GM18520 (cell line): Measurements from ENCODE around the gene EFHC2.

ENCODE experiments used
- ATAC-seq: cut with Tn5 transposase; IDR thresholded peaks from one replicate; pipeline ENCODE4 v1.9.1; 2021; ENCODE audit not compliant: unreplicated experiment

Gene EFHC2

DNA sequence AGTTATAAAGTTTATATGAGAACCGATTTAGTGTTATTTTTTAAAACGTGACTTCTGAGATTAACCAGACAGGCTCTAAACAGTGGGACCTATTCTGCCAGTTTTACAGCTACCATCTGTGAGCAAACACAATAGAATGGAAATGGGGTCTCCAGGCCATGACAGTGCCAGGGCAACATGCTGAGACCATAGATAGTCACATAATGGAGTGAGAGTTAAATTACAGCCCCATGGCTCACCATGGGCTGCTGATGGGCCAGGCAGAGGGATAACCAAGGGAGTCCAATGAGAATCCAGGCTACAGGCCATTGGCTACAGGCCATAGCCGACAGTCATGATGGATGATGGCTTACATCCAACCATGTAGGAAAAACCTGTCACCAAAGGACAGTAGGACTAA, 186.7 kb downstream of the EFHC2 start:
- ATAC-seq, result no peak

GRCh38 chrX:44155126-44155525, 188.3 kb downstream of the EFHC2 start:
- no peak for ATAC-seq

DNA sequence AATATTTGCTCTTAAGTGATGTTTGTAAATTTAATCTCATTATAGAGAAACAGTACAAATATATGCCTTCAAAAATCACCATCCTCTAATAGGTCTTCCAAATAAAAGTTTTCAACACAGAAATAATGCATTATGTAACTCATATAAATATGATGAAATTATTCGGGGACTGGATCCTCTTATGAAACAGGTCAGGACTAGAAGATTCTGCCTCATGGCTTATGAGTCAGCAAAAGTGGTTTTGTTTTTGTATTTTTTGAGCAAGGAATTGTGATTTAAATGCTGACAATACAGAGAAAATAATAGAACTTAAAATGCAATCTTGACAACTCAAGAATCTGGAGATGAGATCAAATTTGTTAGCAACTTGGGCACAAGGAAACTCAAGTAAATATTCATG, 190.6 kb downstream of the EFHC2 start:
- no peak for ATAC-seq

DNA sequence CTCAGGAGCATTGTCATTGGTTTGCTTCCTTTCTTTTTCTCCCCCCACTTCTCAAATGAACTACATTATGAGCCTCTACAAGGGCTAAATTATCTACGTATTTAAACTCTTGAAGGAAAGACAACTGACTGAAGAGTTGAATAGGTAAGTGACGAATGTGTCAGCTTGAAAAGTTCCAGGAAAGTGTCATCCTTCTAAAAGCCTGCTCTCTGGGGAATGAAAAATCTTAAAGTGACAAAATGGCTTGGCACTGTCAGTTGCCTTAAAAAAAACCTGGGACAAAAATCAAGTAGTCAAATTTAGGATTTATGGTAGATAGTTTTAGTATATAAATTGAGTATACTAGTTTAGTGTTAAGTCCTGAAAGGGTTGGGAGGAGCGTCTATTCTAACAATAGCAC, 196.3 kb downstream of the EFHC2 start:
- ATAC-seq, result no peak

DNA sequence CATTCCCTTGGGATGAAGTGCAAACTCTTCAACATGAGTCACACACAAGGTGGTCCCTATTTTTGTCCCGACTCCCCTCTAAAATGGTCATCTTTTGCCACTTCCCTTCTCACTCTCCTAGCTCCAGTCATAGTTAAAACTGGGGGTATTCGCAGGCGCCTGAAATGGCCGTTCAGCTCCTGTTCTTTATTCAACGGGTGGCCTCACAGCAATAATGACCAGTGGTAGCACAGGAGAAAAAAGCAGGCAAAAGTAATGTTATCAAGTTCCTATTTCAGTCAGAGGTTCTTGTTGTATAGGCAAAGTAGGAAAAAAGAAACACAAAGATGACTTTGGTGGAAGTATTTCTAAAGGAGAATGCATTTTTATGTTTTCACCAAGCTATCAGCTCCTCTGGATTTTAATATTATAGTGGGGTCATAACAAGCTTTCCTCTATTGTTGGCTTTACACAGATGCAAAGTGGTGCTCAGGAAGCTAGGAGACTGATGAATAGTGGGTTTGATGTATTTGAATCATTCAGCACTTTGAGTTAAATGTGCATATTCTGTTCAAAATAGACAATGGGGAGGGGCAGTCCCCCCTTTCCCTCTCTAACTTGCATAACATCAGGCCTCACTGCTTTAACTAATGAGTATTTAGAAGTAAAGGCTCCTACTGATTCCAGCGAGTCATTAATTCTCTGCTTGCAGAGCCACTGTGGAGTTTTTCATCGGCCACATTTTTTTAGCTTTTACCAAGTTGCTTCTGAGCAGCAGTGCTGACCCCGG, 199.1 kb downstream of the EFHC2 start:
- ATAC-seq, result no peak

DNA sequence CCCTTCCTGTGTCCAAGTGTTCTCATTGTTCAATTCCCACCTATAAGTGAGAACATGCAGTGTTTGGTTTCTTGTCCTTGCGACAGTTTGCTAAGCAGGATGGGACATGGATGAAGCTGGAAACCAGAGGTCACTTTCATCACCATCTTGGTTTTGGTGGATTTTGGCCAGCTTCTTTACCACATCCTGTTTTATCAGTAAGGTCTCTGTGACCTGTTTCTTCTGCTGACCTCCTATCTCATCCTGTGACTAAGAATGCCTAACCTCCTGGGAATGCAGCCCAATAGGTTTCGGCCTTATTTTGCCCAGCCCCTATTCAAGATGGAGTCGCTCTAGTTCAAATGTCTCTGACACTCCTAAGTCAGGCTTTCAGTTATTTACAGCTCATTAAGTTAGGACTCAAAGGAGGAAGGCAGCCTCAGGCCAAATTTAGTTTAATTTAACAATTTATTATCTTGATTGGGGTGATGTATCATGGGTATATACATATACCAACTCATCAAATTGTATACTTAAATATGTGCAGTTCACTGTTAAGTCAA, 200.3 kb downstream of the EFHC2 start:
- ATAC-seq, result no peak

GRCh38 chrX:44130189-44130588, 213.3 kb downstream of the EFHC2 start:
- ATAC-seq, result no peak

- no peak for ATAC-seq
Measured at GRCh38 chrX:44113337-44113736, 230.1 kb downstream of the EFHC2 start.

DNA sequence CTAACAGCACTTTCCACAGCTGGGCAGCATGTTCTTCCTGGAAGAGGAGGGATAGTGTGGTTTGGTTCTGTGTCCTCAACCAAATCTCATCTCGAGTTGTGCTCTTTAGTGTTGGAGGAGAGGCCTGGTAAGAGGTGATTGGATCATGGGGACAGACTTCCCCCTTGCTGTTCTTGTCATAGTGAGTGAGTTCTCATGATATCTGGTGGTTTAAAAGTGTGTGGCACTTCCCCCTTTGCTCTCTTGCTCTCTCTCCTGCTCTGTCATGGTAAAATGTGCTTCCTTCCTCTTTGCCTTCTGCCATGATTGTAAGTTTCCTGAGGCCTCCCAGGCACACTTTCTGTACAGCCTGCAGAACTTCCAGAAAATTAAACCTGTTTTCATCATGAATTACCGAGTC, 236.6 kb downstream of the EFHC2 start:
- ATAC-seq, result no peak

DNA sequence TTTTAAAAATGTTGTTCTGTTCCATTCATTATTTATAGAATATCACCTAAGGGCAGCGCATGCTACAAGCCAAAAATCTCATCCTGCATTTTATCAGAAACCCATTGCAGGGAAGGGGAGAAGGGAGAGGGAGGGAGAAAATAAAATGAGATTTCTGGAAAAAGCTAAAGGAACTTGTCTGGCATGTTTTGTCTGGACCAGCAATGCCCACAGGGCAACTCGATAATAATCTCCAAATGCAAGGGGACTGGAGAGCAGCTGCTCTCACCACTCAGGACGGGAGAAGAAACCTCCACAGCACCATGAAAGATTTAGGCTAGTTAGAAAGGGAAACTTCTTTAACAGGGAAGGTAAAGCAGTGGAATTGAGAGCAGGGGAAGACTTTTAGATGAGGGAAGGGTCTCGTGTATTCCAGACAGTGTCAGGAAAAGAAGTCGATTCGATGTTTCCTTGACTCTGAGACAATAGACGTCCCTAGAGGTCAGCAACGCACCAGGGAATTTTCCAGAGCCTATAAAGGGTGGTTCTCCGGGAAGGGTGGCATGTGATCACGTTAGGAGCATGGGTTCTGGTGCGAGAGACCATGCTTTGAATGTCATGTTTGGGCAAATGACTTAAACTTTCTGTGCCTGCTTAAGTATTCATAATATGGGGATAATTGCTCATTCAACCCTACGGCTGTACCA, 238.1 kb downstream of the EFHC2 start:
- no peak for ATAC-seq

GRCh38 chrX:44104699-44105098, 238.8 kb downstream of the EFHC2 start:
- ATAC-seq, result no peak

- no peak for ATAC-seq
Measured at GRCh38 chrX:44101281-44101680, 242.2 kb downstream of the EFHC2 start.

- ATAC-seq, result no peak
Measured at GRCh38 chrX:44099366-44099765, 244.1 kb downstream of the EFHC2 start.
